ENCODE results near the gene ZNF521. TPM values are rescaled to one million over a fixed set of nuclear protein-coding genes. Genes with fewer than 3 reads are reported as not detected.

Gene ZNF521
- total RNA-seq, 2 experiments from 2014 or later = 0.85 to 2.8 TPM

DNA sequence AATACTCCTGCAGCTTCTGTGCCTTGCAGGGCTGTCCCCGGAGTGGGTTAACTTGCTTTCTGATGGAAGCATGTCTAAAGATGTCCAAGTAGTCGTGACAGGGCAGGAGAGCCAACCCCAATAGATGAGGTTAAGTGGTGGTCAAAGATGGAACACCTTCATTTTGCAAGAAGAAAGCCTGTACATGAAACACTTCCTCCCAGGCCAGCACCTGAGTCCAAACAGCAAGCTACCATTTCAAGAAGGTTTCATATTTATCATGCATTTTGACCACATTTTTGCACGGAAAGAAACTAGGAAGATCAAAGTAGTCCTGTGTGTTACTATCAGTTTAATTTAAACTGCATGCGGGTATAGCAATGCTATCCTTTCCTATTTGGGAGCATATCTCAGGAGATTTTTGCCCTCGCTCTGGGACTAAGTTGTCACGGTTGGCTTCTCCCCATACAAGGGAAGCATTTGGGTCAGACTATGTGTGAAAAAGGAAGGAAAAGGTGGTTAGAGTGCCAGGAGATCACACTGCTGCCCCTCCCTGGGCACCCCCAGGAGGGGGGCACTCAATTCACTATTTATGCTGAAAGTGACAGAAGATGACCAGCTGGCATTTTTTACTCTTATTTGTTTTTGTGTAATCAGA lies 187.6 kb downstream of the ZNF521 start:
- no peaks in the 10 kb centered on the region for H4K20me1 ChIP-seq (ENCODE audit: insufficient read depth, low read length)
- H3K27ac ChIP-seq (ENCODE audit: low read depth, low read length, poor library complexity, severe bottlenecking) = no peak overlapping the region
- peak; percentile 11 for DNase-seq (ENCODE audit: low spot score)
- TF ChIP-seq, protein P1, sequence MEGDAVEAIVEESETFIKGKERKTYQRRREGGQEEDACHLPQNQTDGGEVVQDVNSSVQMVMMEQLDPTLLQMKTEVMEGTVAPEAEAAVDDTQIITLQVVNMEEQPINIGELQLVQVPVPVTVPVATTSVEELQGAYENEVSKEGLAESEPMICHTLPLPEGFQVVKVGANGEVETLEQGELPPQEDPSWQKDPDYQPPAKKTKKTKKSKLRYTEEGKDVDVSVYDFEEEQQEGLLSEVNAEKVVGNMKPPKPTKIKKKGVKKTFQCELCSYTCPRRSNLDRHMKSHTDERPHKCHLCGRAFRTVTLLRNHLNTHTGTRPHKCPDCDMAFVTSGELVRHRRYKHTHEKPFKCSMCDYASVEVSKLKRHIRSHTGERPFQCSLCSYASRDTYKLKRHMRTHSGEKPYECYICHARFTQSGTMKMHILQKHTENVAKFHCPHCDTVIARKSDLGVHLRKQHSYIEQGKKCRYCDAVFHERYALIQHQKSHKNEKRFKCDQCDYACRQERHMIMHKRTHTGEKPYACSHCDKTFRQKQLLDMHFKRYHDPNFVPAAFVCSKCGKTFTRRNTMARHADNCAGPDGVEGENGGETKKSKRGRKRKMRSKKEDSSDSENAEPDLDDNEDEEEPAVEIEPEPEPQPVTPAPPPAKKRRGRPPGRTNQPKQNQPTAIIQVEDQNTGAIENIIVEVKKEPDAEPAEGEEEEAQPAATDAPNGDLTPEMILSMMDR (conservative IDR thresholded peaks at IDR 0.05; ENCODE audit: low read length) = no peak
- no peak for TF ChIP-seq EZH2phosphoT487 (IDR thresholded peaks at IDR 0.05; ENCODE audit: borderline replicate concordance, low read depth, low read length)
- BruUV-seq (replicated peaks) = no TSS peak
- H3K4me2 ChIP-seq (ENCODE audit: low read length) = peak overlapping the region; percentile 59
- no peaks in the 10 kb centered on the region for H3K9me3 ChIP-seq (ENCODE audit: low read length)
- H3K9me2 ChIP-seq (ENCODE audit: insufficient read depth, low read length) = no peaks in the 10 kb centered on the region
- no peaks in the 10 kb centered on the region for H3K79me2 ChIP-seq (ENCODE audit: insufficient read depth, low read depth, low read length)
- ChIA-PET POLR2A (interaction anchor here (0.5 to 1.5 kb wide), 4 partner anchors 13 to 947 kb away, joined by 3 read pairs; no protein-coding TSS in a partner anchor), CTCF (ENCODE audit: unreplicated experiment) (no interaction called here)
- no peaks in the 10 kb centered on the region for H3K36me3 ChIP-seq (ENCODE audit: insufficient read depth, low read length)
- intact Hi-C loops (cut with micrococcal nuclease; ENCODE audit: unreplicated experiment) = no loop called here
- peaks cover 10% of the 10 kb centered on the region for H3K4me1 ChIP-seq (ENCODE audit: insufficient read depth, low read length, poor library complexity, severe bottlenecking)
- peak overlapping the region; percentile 42 for H3K4me3 ChIP-seq (ENCODE audit: low read depth, low read length, poor library complexity, severe bottlenecking)
- H2AFZ ChIP-seq (ENCODE audit: low read length) = peak overlapping the region; percentile 76

DNA sequence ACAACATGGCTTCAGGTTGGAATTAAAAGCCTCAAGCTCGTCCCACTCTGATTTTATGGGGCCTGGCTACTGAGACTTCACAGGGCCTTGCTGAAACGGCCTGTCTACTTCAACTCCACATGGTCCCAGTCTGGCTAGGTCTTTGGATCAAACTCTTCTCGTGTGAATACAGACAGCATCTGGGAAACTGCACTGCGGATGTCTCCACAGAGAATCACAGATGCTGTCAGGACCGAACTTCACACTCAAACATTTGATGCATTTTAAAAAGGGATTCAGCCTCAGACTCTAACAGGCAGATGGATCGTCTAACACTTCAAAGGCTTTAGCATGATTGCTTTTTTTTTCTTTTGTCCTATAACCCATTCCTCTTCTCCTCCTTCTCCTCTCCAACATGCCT lies 198.5 kb downstream of the ZNF521 start:
- no peak for TF ChIP-seq EZH2phosphoT487 (IDR thresholded peaks at IDR 0.05; ENCODE audit: borderline replicate concordance, low read depth, low read length)
- TF ChIP-seq, protein P1 (conservative IDR thresholded peaks at IDR 0.05; ENCODE audit: low read length) = no peak
- no peak overlapping the region for H2AFZ ChIP-seq (ENCODE audit: low read length)
- no peak overlapping the region for H3K4me2 ChIP-seq (ENCODE audit: low read length)
- DNase-seq (ENCODE audit: low spot score) = no peak
- H3K4me1 ChIP-seq (ENCODE audit: insufficient read depth, low read length, poor library complexity, severe bottlenecking) = no peaks in the 10 kb centered on the region
- H4K20me1 ChIP-seq (ENCODE audit: insufficient read depth, low read length) = no peaks in the 10 kb centered on the region
- H3K79me2 ChIP-seq (ENCODE audit: insufficient read depth, low read depth, low read length) = no peaks in the 10 kb centered on the region
- H3K36me3 ChIP-seq (ENCODE audit: insufficient read depth, low read length) = no peaks in the 10 kb centered on the region
- intact Hi-C loops (cut with micrococcal nuclease; ENCODE audit: unreplicated experiment) = no loop called here
- H3K27ac ChIP-seq (ENCODE audit: low read depth, low read length, poor library complexity, severe bottlenecking) = no peak overlapping the region
- no peaks in the 10 kb centered on the region for H3K9me2 ChIP-seq (ENCODE audit: insufficient read depth, low read length)
- CTCF ChIA-PET (ENCODE audit: unreplicated experiment) = no interaction called here
- 0 out of 2 replicates have a peak, but pooled peaks cover 13% of the 10 kb centered on the region for H3K9me3 ChIP-seq (ENCODE audit: low read length)
- BruUV-seq (replicated peaks) = no TSS peak
- H3K4me3 ChIP-seq (ENCODE audit: low read depth, low read length, poor library complexity, severe bottlenecking) = no peak overlapping the region
- POLR2A ChIA-PET = no interaction called here

DNA sequence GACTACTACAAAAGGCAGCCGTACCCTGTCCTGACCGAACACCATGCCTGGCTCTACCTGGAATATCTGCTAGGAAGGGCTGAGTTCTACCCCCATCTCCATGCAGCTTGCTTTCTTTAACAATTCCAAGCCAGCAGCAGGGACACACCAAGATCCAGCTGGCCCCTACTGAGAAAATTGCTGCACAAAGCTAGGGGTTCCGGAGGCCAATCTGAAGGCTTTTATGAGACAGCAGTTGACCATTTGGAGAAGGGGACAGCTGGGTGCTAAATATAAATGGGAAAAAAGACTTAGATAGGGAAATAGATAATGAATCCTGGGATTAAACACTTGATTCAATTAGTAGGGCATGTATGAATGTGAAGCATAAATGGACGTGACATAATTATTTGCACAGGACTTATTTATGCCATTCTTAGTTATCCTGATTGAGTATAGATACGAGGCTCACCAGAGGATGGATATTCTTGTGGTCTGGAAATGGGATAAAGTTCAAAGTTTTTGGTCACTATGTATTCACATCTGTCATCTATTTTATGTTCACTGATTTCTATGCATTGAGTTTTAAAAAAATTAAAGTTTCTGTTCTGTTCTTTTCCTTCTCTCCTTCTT lies 204.0 kb downstream of the ZNF521 start:
- H3K4me2 ChIP-seq (ENCODE audit: low read length) = no peak overlapping the region
- H3K27ac ChIP-seq (ENCODE audit: low read depth, low read length, poor library complexity, severe bottlenecking) = no peak overlapping the region
- no peak overlapping the region for H3K4me3 ChIP-seq (ENCODE audit: low read depth, low read length, poor library complexity, severe bottlenecking)
- TF ChIP-seq, protein P1 (conservative IDR thresholded peaks at IDR 0.05; ENCODE audit: low read length) = no peak
- no peak for TF ChIP-seq EZH2phosphoT487 (IDR thresholded peaks at IDR 0.05; ENCODE audit: borderline replicate concordance, low read depth, low read length)
- BruUV-seq (replicated peaks) = no TSS peak
- H3K9me2 ChIP-seq (ENCODE audit: insufficient read depth, low read length) = no peaks in the 10 kb centered on the region
- H3K9me3 ChIP-seq (ENCODE audit: low read length) = no peaks in the 10 kb centered on the region
- H3K4me1 ChIP-seq (ENCODE audit: insufficient read depth, low read length, poor library complexity, severe bottlenecking) = no peaks in the 10 kb centered on the region
- intact Hi-C loops (cut with micrococcal nuclease; ENCODE audit: unreplicated experiment) = no loop called here
- POLR2A ChIA-PET = no interaction called here
- no peaks in the 10 kb centered on the region for H3K79me2 ChIP-seq (ENCODE audit: insufficient read depth, low read depth, low read length)
- CTCF ChIA-PET (ENCODE audit: unreplicated experiment) = no interaction called here
- H4K20me1 ChIP-seq (ENCODE audit: insufficient read depth, low read length) = no peaks in the 10 kb centered on the region
- DNase-seq (ENCODE audit: low spot score) = no peak
- no peak overlapping the region for H2AFZ ChIP-seq (ENCODE audit: low read length)
- H3K36me3 ChIP-seq (ENCODE audit: insufficient read depth, low read length) = no peaks in the 10 kb centered on the region

All from OCI-LY7 (cell line).